Thyroid gland (tissue), 4 donors: ENCODE results near the gene DTX3. TPM values are rescaled to one million over a fixed set of nuclear protein-coding genes. Genes with fewer than 3 reads are reported as not detected.

ENCODE experiments used
- DNase-seq, 2 donors: peaks; one replicate each; pipeline ENCODE4 v3.0.0-alpha.2; 2019
- H3K27ac ChIP-seq, 3 donors: fragments of 200-600 bp; sonication (generic); 1 replicate in 2 of 3; 2 replicates in 1 of 3; pipeline ENCODE4 v1.5.1; 2016 to 2019; ENCODE audit warnings: mild to moderate bottlenecking in 1 of 3, moderate library complexity in 1 of 3
- H3K27me3 ChIP-seq: fragments of 200-600 bp; sonication (generic); one replicate; pipeline ENCODE4 v1.5.1; 2019
- H3K36me3 ChIP-seq, 2 donors: fragments of 200-600 bp; sonication (generic); one replicate each; pipeline ENCODE4 v1.5.1; 2016 to 2019
- H3K4me1 ChIP-seq, 2 donors: fragments of 200-600 bp; sonication (generic); one replicate each; pipeline ENCODE4 v1.5.1; 2017 to 2019
- H3K4me3 ChIP-seq, 3 donors: fragments of 200-600 bp; sonication (generic); replicated peaks in 1 of 3; 1 replicate in 2 of 3; 2 replicates in 1 of 3; pipeline ENCODE4 v1.5.1; 2016; ENCODE audit warnings: mild to moderate bottlenecking in 1 of 3
- H3K9me3 ChIP-seq: fragments of 200-600 bp; sonication (generic); one replicate; pipeline ENCODE4 v1.5.1; 2017
- CTCF ChIP-seq, 6 experiments: fragments of 200-600 bp in 3 of 6; fragments of 450-650 bp in 3 of 6; sonication (generic) in 3 of 6; IDR thresholded peaks; one replicate each; pipeline ENCODE4 v1.5.1; 2016 to 2019; ENCODE audit warnings: antibody characterized with exemption in 6 of 6, mild to moderate bottlenecking in 2 of 6, inconsistent platforms in 1 of 6, moderate library complexity in 1 of 6
- POLR2A ChIP-seq, 2 donors: fragments of 450-650 bp; IDR thresholded peaks; one replicate each; pipeline ENCODE4 v1.6.1; 2017; ENCODE audit warnings: antibody characterized with exemption in 2 of 2, mild to moderate bottlenecking in 2 of 2, moderate library complexity in 1 of 2
- WGBS, 2 donors: methylation state at CpG; one replicate each; pipeline ENCODE4 v1.1.5; 2017; 5-methylcytosine and 5-hydroxymethylcytosine counted together
- intact Hi-C: fragments of 100-400 bp; cut with DNase I; formaldehyde crosslinking; loops from one replicate; pipeline ENCODE4 v1.15.1; 2023
- total RNA-seq, 4 donors: library from RNA; depleted of rRNA; stranded (reverse); fragments of >200 nt; gene quantifications; one replicate each; pipeline ENCODE4 v1.2.3, GENCODE V29; 2016

The DTX3 gene
- total RNA-seq, 4 donors from 2014 or later: 29.2 to 42.0 (median 33.9) TPM

DNA sequence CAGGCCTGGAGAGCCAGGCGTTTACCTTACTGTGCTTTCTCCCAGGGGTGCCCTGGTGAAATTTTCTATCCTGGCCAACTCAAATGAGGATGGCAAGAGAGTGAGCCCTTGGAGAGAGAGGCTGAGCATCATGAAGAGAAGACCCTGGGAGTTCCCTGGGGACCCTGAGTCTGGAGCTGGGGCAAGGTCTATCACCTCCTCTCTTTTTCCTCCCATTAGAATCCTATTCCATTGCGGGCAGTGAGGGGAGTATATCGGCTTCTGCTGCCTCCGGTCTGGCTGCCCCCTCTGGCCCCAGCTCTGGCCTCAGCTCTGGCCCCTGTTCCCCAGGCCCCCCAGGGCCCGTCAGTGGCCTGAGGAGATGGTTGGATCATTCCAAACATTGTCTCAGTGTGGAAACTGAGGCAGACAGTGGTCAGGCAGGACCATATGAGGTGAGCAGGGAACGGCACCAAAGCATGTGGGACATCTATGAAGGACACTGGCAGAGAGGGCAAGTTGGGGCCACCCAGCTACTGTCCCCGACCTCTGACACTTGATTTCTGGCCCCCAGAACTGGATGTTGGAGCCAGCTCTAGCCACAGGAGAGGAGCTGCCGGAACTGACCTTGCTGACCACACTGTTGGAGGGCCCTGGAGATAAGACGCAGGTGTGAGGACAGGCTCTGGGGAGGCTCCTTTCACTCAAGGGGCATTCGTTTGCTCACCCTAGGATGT lies 8.2 kb downstream of the DTX3 start:
- 82 to 91% methylated on average over 9 to 10 of the region's 10 CpGs for WGBS, 2 donors
- H3K27ac ChIP-seq: no peak overlapping the region
- H3K4me1 ChIP-seq: peaks cover 15 to 23% of the 10 kb centered on the region in 2 donors
- no peaks in the 10 kb centered on the region for H3K27me3 ChIP-seq
- no peaks in the 10 kb centered on the region for H3K9me3 ChIP-seq
- H3K4me3 ChIP-seq: no peak overlapping the region
- no peak for DNase-seq
- H3K36me3 ChIP-seq: no peaks in the 10 kb centered on the region
- TF ChIP-seq POLR2A (IDR thresholded peaks at IDR 0.05) (no peak), CTCF (IDR thresholded peaks at IDR 0.05) (no peak)
- intact Hi-C loops: no loop called here

GRCh38 chr12:57613427-57614109 lies 8.9 kb downstream of the DTX3 start:
- DNase-seq: no peak
- Histone ChIP-seq H3K27ac (no peak overlapping the region), H3K9me3 (no peaks in the 10 kb centered on the region), H3K27me3 (no peaks in the 10 kb centered on the region), H3K4me3 (no peak overlapping the region), H3K36me3 (no peaks in the 10 kb centered on the region), H3K4me1 (peaks cover 15 to 23% of the 10 kb centered on the region in 2 donors)
- intact Hi-C loops: no loop called here
- WGBS, 2 donors: 74 to 84% methylated on average over 9 to 10 of the region's 10 CpGs
- TF ChIP-seq CTCF (IDR thresholded peaks at IDR 0.05) (no peak), POLR2A (IDR thresholded peaks at IDR 0.05) (no peak)

GRCh38 chr12:57614178-57614947 lies 9.7 kb downstream of the DTX3 start:
- no peak for DNase-seq
- TF ChIP-seq POLR2A (IDR thresholded peaks at IDR 0.05): no peak
- TF ChIP-seq CTCF (IDR thresholded peaks at IDR 0.05): no peak
- intact Hi-C loops: no loop called here
- H3K36me3 ChIP-seq: no peaks in the 10 kb centered on the region
- no peaks in the 10 kb centered on the region for H3K27me3 ChIP-seq
- peaks cover 15 to 24% of the 10 kb centered on the region in 2 donors for H3K4me1 ChIP-seq
- no peak overlapping the region for H3K4me3 ChIP-seq
- no peak overlapping the region for H3K27ac ChIP-seq
- H3K9me3 ChIP-seq: no peaks in the 10 kb centered on the region
- 47 to 49% methylated on average over 14 of the region's 14 CpGs for WGBS, 2 donors

GRCh38 chr12:57614948-57615500 lies 10.4 kb downstream of the DTX3 start:
- Histone ChIP-seq H3K4me1 (peaks cover 15 to 28% of the 10 kb centered on the region in 2 donors), H3K9me3 (no peaks in the 10 kb centered on the region), H3K36me3 (no peaks in the 10 kb centered on the region), H3K4me3 (no peak overlapping the region), H3K27ac (no peak overlapping the region), H3K27me3 (peaks cover 4% of the 10 kb centered on the region)
- intact Hi-C loops: no loop called here
- no peak for DNase-seq
- 84 to 87% methylated on average over 11 of the region's 11 CpGs for WGBS, 2 donors
- no peak for TF ChIP-seq POLR2A (IDR thresholded peaks at IDR 0.05)
- TF ChIP-seq CTCF (IDR thresholded peaks at IDR 0.05): no peak
